Stimulated activated CD4-positive, alpha-beta T cell treated with anti-CD3 and anti-CD28 coated beads, Interleukin-15, amount 100 ng/mL, for 48 hours (primary cell): ENCODE measurements around the gene SLC6A1.

Experiments
- DNase-seq, 2 donors: peaks; one replicate each; pipeline ENCODE4 v3.0.0-alpha.2; 2020; ENCODE audit warnings: low read depth in 2 of 2

SLC6A1 gene

GRCh38 chr3:11019116-11019819 is 26.7 kb downstream of the SLC6A1 start:
- DNase-seq, result no peak

- no peak for DNase-seq
Observed at GRCh38 chr3:11020764-11021163, 28.2 kb downstream of the SLC6A1 start.

GRCh38 chr3:11021611-11022011 is 29.1 kb downstream of the SLC6A1 start:
- DNase-seq, result no peak

- DNase-seq, result no peak
Observed at GRCh38 chr3:11022115-11022514, 29.6 kb downstream of the SLC6A1 start.

- DNase-seq, result no peak
Observed at GRCh38 chr3:11024181-11024580, 31.6 kb downstream of the SLC6A1 start.

GRCh38 chr3:11029948-11030347 is 37.4 kb downstream of the SLC6A1 start:
- no peak for DNase-seq

- DNase-seq, result no peak
Observed at GRCh38 chr3:11033871-11034270, 41.3 kb downstream of the SLC6A1 start.

- no peak for DNase-seq
Observed at GRCh38 chr3:11034309-11034985, 41.9 kb downstream of the SLC6A1 start.

GRCh38 chr3:11035757-11036505 is 43.4 kb downstream of the SLC6A1 start:
- no peak for DNase-seq

GRCh38 chr3:11037241-11037873 is 44.8 kb downstream of the SLC6A1 start:
- DNase-seq, result no peak

- no peak for DNase-seq
Observed at GRCh38 chr3:11037976-11038375, 45.4 kb downstream of the SLC6A1 start.

- DNase-seq, result no peak
Observed at GRCh38 chr3:11045536-11045935, 53.0 kb downstream of the SLC6A1 start.

GRCh38 chr3:11047500-11047899 is 55.0 kb downstream of the SLC6A1 start:
- no peak for DNase-seq

- no peak for DNase-seq
Observed at GRCh38 chr3:11050666-11051323, 58.2 kb downstream of the SLC6A1 start.

- DNase-seq, result no peak
Observed at GRCh38 chr3:11053926-11054503, 61.5 kb downstream of the SLC6A1 start.

GRCh38 chr3:11054739-11055438 is 62.3 kb downstream of the SLC6A1 start:
- no peak for DNase-seq

- DNase-seq, result no peak
Observed at GRCh38 chr3:11055496-11055895, 62.9 kb downstream of the SLC6A1 start.

GRCh38 chr3:11056531-11057050 is 64.0 kb downstream of the SLC6A1 start:
- DNase-seq, result no peak

- no peak for DNase-seq
Observed at GRCh38 chr3:11057655-11058054, 65.1 kb downstream of the SLC6A1 start.

GRCh38 chr3:11059090-11059798 is 66.7 kb downstream of the SLC6A1 start:
- DNase-seq, result peak; percentile 9 to 22
